GM19468 (cell line): ENCODE results near the gene GSTA2.
"Not testable (repeated sequence)": the region's sequence is repeated elsewhere in the genome, so short reads cannot be mapped to it uniquely, and the experiment has no call there.

Source experiments
- ATAC-seq: cut with Tn5 transposase; IDR thresholded peaks from one replicate; pipeline ENCODE4 v1.9.1; 2021; ENCODE audit warnings: mild to moderate bottlenecking, moderate library complexity, moderate number of reproducible peaks; ENCODE audit not compliant: unreplicated experiment; ENCODE audit errors: extremely low read depth

GSTA2 gene

GRCh38 chr6:52763322-52763916, at the start of gene GSTA2:
Gene GSTA2, minus strand, starts transcription at chr6:52763475. Its CDS starts 5,528 bp downstream, at chr6:52757947.
- ATAC-seq = not testable (repeated sequence)

GRCh38 chr6:52809777-52810176, 46.5 kb upstream of the GSTA2 start:
- ATAC-seq = not testable (repeated sequence)

- no peak for ATAC-seq
Observed at GRCh38 chr6:52808660-52809059, 45.4 kb upstream of the GSTA2 start.

- ATAC-seq = not testable (repeated sequence)
Observed at GRCh38 chr6:52803668-52804255, 40.5 kb upstream of the GSTA2 start, which contains the start of gene GSTA1. Gene GSTA1, minus strand, starts transcription at chr6:52803816. Its CDS starts 4,549 bp downstream, at chr6:52799267.

- no peak for ATAC-seq
Observed at GRCh38 chr6:52802806-52803205, 39.5 kb upstream of the GSTA2 start.

GRCh38 chr6:52801188-52801841, 38.0 kb upstream of the GSTA2 start:
- ATAC-seq = no peak

GRCh38 chr6:52799272-52799671, 36.0 kb upstream of the GSTA2 start:
- ATAC-seq = not testable (repeated sequence)

- not testable (repeated sequence) for ATAC-seq
Observed at GRCh38 chr6:52794366-52794765, 31.1 kb upstream of the GSTA2 start.

- no peak for ATAC-seq
Observed at GRCh38 chr6:52790861-52791260, 27.6 kb upstream of the GSTA2 start.

GRCh38 chr6:52789658-52790057, 26.4 kb upstream of the GSTA2 start:
- not testable (repeated sequence) for ATAC-seq

GRCh38 chr6:52788478-52788877, 25.2 kb upstream of the GSTA2 start:
- ATAC-seq = no peak

- no peak for ATAC-seq
Observed at GRCh38 chr6:52787917-52788316, 24.6 kb upstream of the GSTA2 start.

GRCh38 chr6:52786249-52786956, 23.1 kb upstream of the GSTA2 start:
- ATAC-seq = no peak

- not testable (repeated sequence) for ATAC-seq
Observed at GRCh38 chr6:52782696-52783274, 19.5 kb upstream of the GSTA2 start.

- ATAC-seq = not testable (repeated sequence)
Observed at GRCh38 chr6:52782209-52782608, 18.9 kb upstream of the GSTA2 start.

- no peak for ATAC-seq
Observed at GRCh38 chr6:52779237-52779636, 16.0 kb upstream of the GSTA2 start.

- not testable (repeated sequence) for ATAC-seq
Observed at GRCh38 chr6:52776711-52777351, 13.6 kb upstream of the GSTA2 start.

- ATAC-seq = not testable (repeated sequence)
Observed at GRCh38 chr6:52769399-52769798, 6.1 kb upstream of the GSTA2 start.

GRCh38 chr6:52767658-52768057, 4.4 kb upstream of the GSTA2 start:
- not testable (repeated sequence) for ATAC-seq
